Measurements from ENCODE around the gene KIF7. TPM values are rescaled to one million over a fixed set of nuclear protein-coding genes. Genes with fewer than 3 reads are reported as not detected.

The KIF7 gene
- total and polyA plus RNA-seq, 2 of the 8 experiments (the other 6 are each of a cell fraction or from before 2014, with no cell fraction given): 4.9 to 14.0 TPM

GRCh38 chr15:89693091-89693490, 37.8 kb upstream of the KIF7 start:
- H2BK15ac ChIP-seq (ENCODE audit: low read length): no peak overlapping the region
- no peak for FAIRE-seq
- POLR2A ChIA-PET (ENCODE audit: partially characterized antibody): no interaction called here
- no peak overlapping the region for H3K4ac ChIP-seq (replicated peaks; ENCODE audit: insufficient read length, low read depth, low read length)
- H3K56ac ChIP-seq (replicated peaks; ENCODE audit: insufficient read length, low read depth, low read length): no peak overlapping the region
- H3K23ac ChIP-seq (ENCODE audit: insufficient read length): no peak overlapping the region
- H4K8ac ChIP-seq (ENCODE audit: extremely low read depth, insufficient read depth, low read length): no peak overlapping the region
- no peaks in the 10 kb centered on the region for H3K4me1 ChIP-seq (replicated peaks in 1 of 4; ENCODE audit: control insufficient read depth in 3 of 4, insufficient read depth in 4 of 4, low read length in 3 of 4)
- no peak overlapping the region for H3K4me3 ChIP-seq (ENCODE audit: extremely low read depth in 1 of 4, insufficient read depth in 2 of 4, low read depth in 3 of 4, low read length in 4 of 4)
- DNase-seq (ENCODE audit: low read depth in 1 of 2, low spot score in 2 of 2): no peak
- no peaks in the 10 kb centered on the region for H4K20me1 ChIP-seq (replicated peaks in 1 of 2; ENCODE audit: control insufficient read depth in 1 of 2, insufficient read depth in 2 of 2, low read length in 2 of 2)
- no peak overlapping the region for H2BK20ac ChIP-seq (ENCODE audit: low read length)
- no peak overlapping the region for H3K27ac ChIP-seq (ENCODE audit: low read depth, low read length)
- H2AFZ ChIP-seq (ENCODE audit: low read length): no peak overlapping the region
- no peaks in the 10 kb centered on the region for H3K79me2 ChIP-seq (ENCODE audit: control insufficient read depth in 1 of 2, insufficient read depth in 2 of 2, low read length in 2 of 2)
- H2BK5ac ChIP-seq (ENCODE audit: low read depth, low read length): no peak overlapping the region
- H3K79me1 ChIP-seq (ENCODE audit: low read depth, low read length): no peaks in the 10 kb centered on the region
- H3K36me3 ChIP-seq (ENCODE audit: control insufficient read depth in 2 of 4, insufficient read depth in 4 of 4, low read length in 3 of 4): no peaks in the 10 kb centered on the region
- H3K23me2 ChIP-seq (ENCODE audit: low read depth, low read length): peaks cover 9% of the 10 kb centered on the region; the same call in 1 of the 2 replicates
- H2BK120ac ChIP-seq (replicated peaks; ENCODE audit: low read depth, low read length): no peak overlapping the region
- H3K27me3 ChIP-seq (replicated peaks in 1 of 4; ENCODE audit: control insufficient read depth in 3 of 4, extremely low read depth in 1 of 4, insufficient read depth in 3 of 4, low read length in 3 of 4): peaks cover 0 to 3% (median 0%) of the 10 kb centered on the region in 4 experiments; a peak in 3 of 7 replicates
- H2BK12ac ChIP-seq (ENCODE audit: low read depth, low read length): no peak overlapping the region
- H4K5ac ChIP-seq (ENCODE audit: insufficient read length, low read depth, low read length): no peak overlapping the region
- H3K9ac ChIP-seq (replicated peaks in 1 of 4; ENCODE audit: extremely low read depth in 1 of 4, low read depth in 3 of 4, low read length in 3 of 4): no peak overlapping the region
- no peak overlapping the region for H3K18ac ChIP-seq (ENCODE audit: extremely low read depth, low read length)
- no peak overlapping the region for H3K14ac ChIP-seq (ENCODE audit: insufficient read length)
- no peak overlapping the region for H4K91ac ChIP-seq (replicated peaks; ENCODE audit: insufficient read length, low read length)
- CTCF ChIA-PET (ENCODE audit: partially characterized antibody): no interaction called here
- no peak overlapping the region for H3K4me2 ChIP-seq (ENCODE audit: insufficient read depth in 1 of 2, low read depth in 2 of 2, low read length in 2 of 2)
- 79% methylated on average over 2 of the region's 2 CpGs; no CpG with 5 or more reads in 1 of the 2 experiments for WGBS, 2 experiments (ENCODE audit: extremely low coverage in 1 of 2, insufficient coverage in 1 of 2, insufficient read length in 1 of 2, insufficient replicate concordance in 2 of 2, low coverage in 1 of 2, low lambda C conversion rate in 2 of 2, missing lambda C conversion rate in 1 of 2)
- no peaks in the 10 kb centered on the region for H3K9me3 ChIP-seq (ENCODE audit: insufficient read depth in 2 of 2, low read depth in 1 of 2, low read length in 1 of 2)
- H2AK5ac ChIP-seq (ENCODE audit: low read depth, low read length): no peak overlapping the region
- TF ChIP-seq TAF7 (optimal IDR thresholded peaks at IDR 0.05; ENCODE audit: borderline replicate concordance, low read depth, low read length) (no peak), RBBP5 (IDR thresholded peaks at IDR 0.05; ENCODE audit: borderline replicate concordance, low read depth, low read length) (no peak), BRCA1 (IDR thresholded peaks at IDR 0.05; ENCODE audit: low read depth, low read length) (no peak), ASH2L (IDR thresholded peaks at IDR 0.05; ENCODE audit: low read length) (no peak), SP2 (IDR thresholded peaks at IDR 0.05; ENCODE audit: low read length) (no peak), PHF8 (conservative IDR thresholded peaks at IDR 0.05; ENCODE audit: low read depth, low read length) (no peak), CBX8 (IDR thresholded peaks at IDR 0.05; ENCODE audit: borderline replicate concordance, low read depth, low read length) (no peak), KDM5A (IDR thresholded peaks at IDR 0.05; ENCODE audit: low read length) (no peak), BCL11A (IDR thresholded peaks at IDR 0.05; ENCODE audit: low read depth in 2 of 2, low read length in 2 of 2) (no peak), SIX5 (IDR thresholded peaks at IDR 0.05; ENCODE audit: low read depth, low read length) (no peak), GABPA (IDR thresholded peaks at IDR 0.05; ENCODE audit: borderline replicate concordance, insufficient read depth, low read length) (no peak), EP300 (IDR thresholded peaks at IDR 0.05; ENCODE audit: borderline replicate concordance in 1 of 2, low read depth in 2 of 2, low read length in 2 of 2) (no peak), SUZ12 (IDR thresholded peaks at IDR 0.05; ENCODE audit: low read length) (no peak), RAD21 (IDR thresholded peaks at IDR 0.05 in 1 of 2, conservative IDR thresholded peaks at IDR 0.05 in 1 of 2; ENCODE audit: low read depth in 2 of 2, low read length in 2 of 2) (no peak)
